OCI-LY7 (cell line): ENCODE results near the gene TMEM248. TPM values are rescaled to one million over a fixed set of nuclear protein-coding genes. Genes with fewer than 3 reads are reported as not detected.
A peak's percentile ranks its signal among the peaks of the same experiment; 100 is the strongest.

Experiments used
- BruUV-seq: library from RNA; stranded (reverse); fragments of 400-500 nt; replicated peaks from 2 replicates; lab custom pipeline; 2021; lab: Mats Ljungman, UMichigan
- CTCF ChIA-PET: fragments of 300-600 bp; sonication (Branson Sonifier 250); formaldehyde crosslinking; loops from one replicate; lab custom pipeline; 2022; ENCODE audit warnings: antibody characterized with exemption; ENCODE audit not compliant: unreplicated experiment; lab: Charles Lee
- POLR2A ChIA-PET: fragments of 300-600 bp; sonication (Branson Sonifier 250); formaldehyde crosslinking; loops from one replicate; lab custom pipeline; 2022; ENCODE audit warnings: antibody characterized with exemption; lab: Charles Lee
- DNase-seq: peaks from one replicate; pipeline ENCODE4 v3.0.0-alpha.2; 2015; ENCODE audit warnings: low spot score
- H2AFZ ChIP-seq: fragments of 200-600 bp; sonication (generic), shearing (Covaris generic); 2 replicates; pipeline ENCODE4 v1.6.1; 2014; ENCODE audit warnings: mild to moderate bottlenecking, antibody characterized with exemption, low read length, moderate library complexity
- H3K27ac ChIP-seq: fragments of 200-600 bp; sonication (generic); 2 replicates; pipeline ENCODE4 v1.5.1; 2014; ENCODE audit warnings: mixed run types, low read depth, mild to moderate bottlenecking, moderate library complexity, low read length, inconsistent platforms; ENCODE audit not compliant: poor library complexity, severe bottlenecking
- H3K36me3 ChIP-seq: fragments of 200-600 bp; sonication (generic); 2 replicates; pipeline ENCODE4 v1.6.1; 2014; ENCODE audit warnings: mild to moderate bottlenecking, antibody characterized with exemption, low read length, moderate library complexity, mixed read lengths; ENCODE audit not compliant: insufficient read depth
- H3K4me1 ChIP-seq: fragments of 200-600 bp; sonication (generic); 2 replicates; pipeline ENCODE4 v1.5.1; 2014; ENCODE audit warnings: mild to moderate bottlenecking, low read length; ENCODE audit not compliant: insufficient read depth, poor library complexity, severe bottlenecking
- H3K4me2 ChIP-seq: fragments of 200-600 bp; sonication (generic); 2 replicates; pipeline ENCODE4 v1.6.1; 2014; ENCODE audit warnings: mild to moderate bottlenecking, low read length
- H3K4me3 ChIP-seq: fragments of 200-600 bp; sonication (generic); 2 replicates; pipeline ENCODE4 v1.5.1; 2014; ENCODE audit warnings: mild to moderate bottlenecking, low read depth, low read length; ENCODE audit not compliant: poor library complexity, severe bottlenecking
- H3K79me2 ChIP-seq: fragments of 200-600 bp; sonication (generic); 2 replicates; pipeline ENCODE4 v1.6.1; 2016; ENCODE audit warnings: low read depth, mild to moderate bottlenecking, low read length, moderate library complexity, mixed read lengths; ENCODE audit not compliant: insufficient read depth
- H3K9me2 ChIP-seq: fragments of 200-600 bp; sonication (generic); 2 replicates; pipeline ENCODE4 v1.6.1; 2016; ENCODE audit warnings: mild to moderate bottlenecking, low read length, mixed read lengths; ENCODE audit not compliant: insufficient read depth
- H3K9me3 ChIP-seq: fragments of 200-600 bp; sonication (generic); 2 replicates; pipeline ENCODE4 v1.6.1; 2014; ENCODE audit warnings: mild to moderate bottlenecking, mixed run types, low read length, mixed read lengths
- H4K20me1 ChIP-seq: fragments of 200-600 bp; sonication (generic); 2 replicates; pipeline ENCODE4 v1.6.1; 2014; ENCODE audit warnings: mild to moderate bottlenecking, antibody characterized with exemption, low read length, moderate library complexity, mixed read lengths; ENCODE audit not compliant: insufficient read depth
- EZH2phosphoT487 ChIP-seq: fragments of 200-600 bp; sonication (generic); IDR thresholded peaks from 2 replicates; pipeline ENCODE4 v1.6.1; 2018; ENCODE audit warnings: low read depth, borderline replicate concordance, mild to moderate bottlenecking, mixed run types, antibody characterized with exemption, low read length, moderate library complexity, mixed read lengths
- intact Hi-C: fragments of 100-400 bp; cut with micrococcal nuclease; formaldehyde crosslinking; loops from one replicate; pipeline ENCODE4 v1.10.0; 2022; ENCODE audit not compliant: unreplicated experiment
- total RNA-seq, 2 experiments: library from RNA; depleted of rRNA in 1 of 2; stranded (reverse); fragments of >200 nt in 1 of 2; shearing (Covaris generic) in 1 of 2; gene quantifications; 2 replicates each; pipeline ENCODE4 v1.2.3, GENCODE V29; 2014 to 2022
- TF ChIP-seq, protein P1 (sequence below): fragments of 200-600 bp; sonication (generic); conservative IDR thresholded peaks from 2 replicates; pipeline ENCODE4 v1.5.1; 2014; ENCODE audit warnings: mild to moderate bottlenecking, antibody characterized with exemption, low read length, moderate library complexity, mixed read lengths

Gene TMEM248
- total RNA-seq, 2 experiments from 2014 or later, result 76.5 to 88.8 TPM

- Histone ChIP-seq H3K27ac (no peak overlapping the region), H3K4me2 (no peak overlapping the region), H2AFZ (no peak overlapping the region), H3K36me3 (peaks cover 86% of the 10 kb centered on the region), H3K4me3 (no peak overlapping the region), H3K4me1 (peaks cover 13% of the 10 kb centered on the region), H3K79me2 (no peaks in the 10 kb centered on the region), H4K20me1 (no peaks in the 10 kb centered on the region), H3K9me2 (no peaks in the 10 kb centered on the region), H3K9me3 (no peaks in the 10 kb centered on the region)
- DNase-seq, result no peak
- intact Hi-C loops, result no loop called here
- BruUV-seq, result no TSS peak
- POLR2A ChIA-PET, result no interaction called here
- TF ChIP-seq EZH2phosphoT487, result no peak
- TF ChIP-seq, protein P1, sequence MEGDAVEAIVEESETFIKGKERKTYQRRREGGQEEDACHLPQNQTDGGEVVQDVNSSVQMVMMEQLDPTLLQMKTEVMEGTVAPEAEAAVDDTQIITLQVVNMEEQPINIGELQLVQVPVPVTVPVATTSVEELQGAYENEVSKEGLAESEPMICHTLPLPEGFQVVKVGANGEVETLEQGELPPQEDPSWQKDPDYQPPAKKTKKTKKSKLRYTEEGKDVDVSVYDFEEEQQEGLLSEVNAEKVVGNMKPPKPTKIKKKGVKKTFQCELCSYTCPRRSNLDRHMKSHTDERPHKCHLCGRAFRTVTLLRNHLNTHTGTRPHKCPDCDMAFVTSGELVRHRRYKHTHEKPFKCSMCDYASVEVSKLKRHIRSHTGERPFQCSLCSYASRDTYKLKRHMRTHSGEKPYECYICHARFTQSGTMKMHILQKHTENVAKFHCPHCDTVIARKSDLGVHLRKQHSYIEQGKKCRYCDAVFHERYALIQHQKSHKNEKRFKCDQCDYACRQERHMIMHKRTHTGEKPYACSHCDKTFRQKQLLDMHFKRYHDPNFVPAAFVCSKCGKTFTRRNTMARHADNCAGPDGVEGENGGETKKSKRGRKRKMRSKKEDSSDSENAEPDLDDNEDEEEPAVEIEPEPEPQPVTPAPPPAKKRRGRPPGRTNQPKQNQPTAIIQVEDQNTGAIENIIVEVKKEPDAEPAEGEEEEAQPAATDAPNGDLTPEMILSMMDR, result no peak
- CTCF ChIA-PET, result no interaction called here
These were observed 29.7 kb downstream of the TMEM248 start for GRCh38 chr7:66950763-66951162.

DNA sequence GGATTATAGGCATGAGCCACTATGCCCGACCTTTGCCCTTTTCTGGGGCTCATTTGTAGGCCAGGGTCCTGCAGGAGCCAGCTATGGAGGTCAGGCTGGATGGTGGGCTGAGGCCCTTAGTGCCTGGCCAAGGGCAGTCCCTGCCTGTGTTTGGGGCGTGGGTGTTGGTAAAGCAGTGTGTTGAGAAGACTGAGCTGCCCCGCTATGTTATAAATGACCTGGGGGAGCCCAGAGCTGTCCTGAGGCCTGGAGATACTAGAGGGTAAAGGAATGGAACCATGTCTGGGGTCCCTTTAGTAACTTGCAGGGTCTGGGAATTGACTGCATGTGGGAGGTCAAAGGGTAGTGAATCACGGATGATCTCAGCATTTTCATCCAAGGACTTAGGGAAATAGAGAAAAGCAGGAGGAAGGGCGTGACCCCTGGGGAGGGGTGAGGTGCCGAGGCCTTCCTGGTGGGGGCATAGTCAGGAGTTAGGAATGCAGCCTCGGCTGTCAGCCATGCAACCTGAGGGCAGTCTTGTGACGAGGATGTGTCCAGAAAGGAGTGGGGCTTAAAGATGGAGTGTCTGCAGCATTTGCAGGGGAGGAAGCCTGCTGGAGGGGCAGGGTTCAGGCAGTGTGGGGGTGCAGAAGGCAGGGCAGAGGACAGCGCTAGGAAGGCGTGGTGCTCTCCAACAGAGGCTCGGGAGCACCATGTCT, 31.5 kb downstream of the TMEM248 start:
- H3K36me3 ChIP-seq, result peaks cover 96% of the 10 kb centered on the region
- ChIA-PET CTCF (no interaction called here), POLR2A (no interaction called here)
- no peaks in the 10 kb centered on the region for H3K9me3 ChIP-seq
- intact Hi-C loops, result no loop called here
- no peaks in the 10 kb centered on the region for H3K9me2 ChIP-seq
- H3K4me3 ChIP-seq, result no peak overlapping the region
- H3K4me2 ChIP-seq, result peak overlapping the region; percentile 4; the same call in 1 of the 2 replicates
- DNase-seq, result no peak
- H4K20me1 ChIP-seq, result no peaks in the 10 kb centered on the region
- H3K27ac ChIP-seq, result peak overlapping the region; percentile 7
- no peaks in the 10 kb centered on the region for H3K79me2 ChIP-seq
- TF ChIP-seq EZH2phosphoT487, result no peak
- TF ChIP-seq, protein P1, result no peak
- no TSS peak for BruUV-seq
- no peak overlapping the region for H2AFZ ChIP-seq
- H3K4me1 ChIP-seq, result peaks cover 13% of the 10 kb centered on the region

GRCh38 chr7:66953044-66953427, 32.0 kb downstream of the TMEM248 start:
- peaks cover 13% of the 10 kb centered on the region for H3K4me1 ChIP-seq
- CTCF ChIA-PET, result no interaction called here

More at GRCh38 chr7:66953044-66953427, 32.0 kb downstream of the TMEM248 start:
- H3K4me2 ChIP-seq, result no peak overlapping the region
- BruUV-seq, result no TSS peak
- no peaks in the 10 kb centered on the region for H3K9me3 ChIP-seq
- no peak overlapping the region for H3K4me3 ChIP-seq
- H2AFZ ChIP-seq, result no peak overlapping the region
- no peak for TF ChIP-seq EZH2phosphoT487
- peak overlapping the region; percentile 7 for H3K27ac ChIP-seq
- no peaks in the 10 kb centered on the region for H3K9me2 ChIP-seq
- no peaks in the 10 kb centered on the region for H3K79me2 ChIP-seq
- POLR2A ChIA-PET, result no interaction called here
- intact Hi-C loops, result no loop called here
- H3K36me3 ChIP-seq, result peaks cover 96% of the 10 kb centered on the region
- DNase-seq, result peak; percentile 8
- H4K20me1 ChIP-seq, result no peaks in the 10 kb centered on the region
